ENCODE results near the gene SNX24. TPM values are rescaled to one million over a fixed set of nuclear protein-coding genes. Genes with fewer than 3 reads are reported as not detected.
"Not testable (repeated sequence)": the region's sequence is repeated elsewhere in the genome, so short reads cannot be mapped to it uniquely, and the experiment has no call there.

The SNX24 gene
- total RNA-seq, 4 donors from 2014 or later = 2.8 to 16.5 (median 11.3) TPM

- H3K27ac ChIP-seq = peak overlapping the region; percentile 42 to 55
- no peaks in the 10 kb centered on the region for H3K36me3 ChIP-seq
- no peaks in the 10 kb centered on the region for H3K27me3 ChIP-seq
- H3K4me1 ChIP-seq = no peaks in the 10 kb centered on the region
- intact Hi-C loops (cut with DNase I; ENCODE audit: low total_unique reads) = no loop called here
- DNase-seq = no peak
- H3K4me3 ChIP-seq = no peak overlapping the region
- no peak for TF ChIP-seq POLR2A (IDR thresholded peaks at IDR 0.05)
- TF ChIP-seq, protein P1, sequence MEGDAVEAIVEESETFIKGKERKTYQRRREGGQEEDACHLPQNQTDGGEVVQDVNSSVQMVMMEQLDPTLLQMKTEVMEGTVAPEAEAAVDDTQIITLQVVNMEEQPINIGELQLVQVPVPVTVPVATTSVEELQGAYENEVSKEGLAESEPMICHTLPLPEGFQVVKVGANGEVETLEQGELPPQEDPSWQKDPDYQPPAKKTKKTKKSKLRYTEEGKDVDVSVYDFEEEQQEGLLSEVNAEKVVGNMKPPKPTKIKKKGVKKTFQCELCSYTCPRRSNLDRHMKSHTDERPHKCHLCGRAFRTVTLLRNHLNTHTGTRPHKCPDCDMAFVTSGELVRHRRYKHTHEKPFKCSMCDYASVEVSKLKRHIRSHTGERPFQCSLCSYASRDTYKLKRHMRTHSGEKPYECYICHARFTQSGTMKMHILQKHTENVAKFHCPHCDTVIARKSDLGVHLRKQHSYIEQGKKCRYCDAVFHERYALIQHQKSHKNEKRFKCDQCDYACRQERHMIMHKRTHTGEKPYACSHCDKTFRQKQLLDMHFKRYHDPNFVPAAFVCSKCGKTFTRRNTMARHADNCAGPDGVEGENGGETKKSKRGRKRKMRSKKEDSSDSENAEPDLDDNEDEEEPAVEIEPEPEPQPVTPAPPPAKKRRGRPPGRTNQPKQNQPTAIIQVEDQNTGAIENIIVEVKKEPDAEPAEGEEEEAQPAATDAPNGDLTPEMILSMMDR (IDR thresholded peaks at IDR 0.05) = no peak
- H3K9me3 ChIP-seq = no peaks in the 10 kb centered on the region
Measured at GRCh38 chr5:122907276-122907675, 61.9 kb downstream of the SNX24 start.

DNA sequence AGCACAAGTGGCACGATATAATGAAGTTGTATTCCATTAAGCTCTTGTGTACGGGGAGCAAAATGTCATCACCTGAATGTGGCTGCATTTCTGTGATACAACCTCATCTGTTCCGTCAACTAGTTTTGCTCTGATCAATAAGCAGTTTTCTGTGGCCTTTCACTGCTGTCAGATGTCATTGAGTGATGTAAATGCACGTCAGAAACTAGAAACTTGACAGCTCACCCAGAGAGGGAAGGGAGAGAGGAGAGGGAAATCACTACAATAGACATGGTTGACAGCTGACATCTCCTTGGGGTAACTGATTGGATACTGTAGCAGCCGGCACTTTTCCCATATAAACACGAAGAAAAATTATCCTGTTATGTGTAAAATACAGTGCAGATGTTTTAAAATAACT, 62.7 kb downstream of the SNX24 start:
- H3K36me3 ChIP-seq = no peaks in the 10 kb centered on the region
- no peak for TF ChIP-seq POLR2A (IDR thresholded peaks at IDR 0.05)
- TF ChIP-seq, protein P1 (IDR thresholded peaks at IDR 0.05) = no peak
- H3K27ac ChIP-seq = peak overlapping the region in 1 of 2 donors; percentile 42
- no peak overlapping the region for H3K4me3 ChIP-seq
- DNase-seq = no peak
- H3K27me3 ChIP-seq = no peaks in the 10 kb centered on the region
- intact Hi-C loops (cut with DNase I; ENCODE audit: low total_unique reads) = no loop called here
- no peaks in the 10 kb centered on the region for H3K4me1 ChIP-seq
- H3K9me3 ChIP-seq = no peaks in the 10 kb centered on the region

DNA sequence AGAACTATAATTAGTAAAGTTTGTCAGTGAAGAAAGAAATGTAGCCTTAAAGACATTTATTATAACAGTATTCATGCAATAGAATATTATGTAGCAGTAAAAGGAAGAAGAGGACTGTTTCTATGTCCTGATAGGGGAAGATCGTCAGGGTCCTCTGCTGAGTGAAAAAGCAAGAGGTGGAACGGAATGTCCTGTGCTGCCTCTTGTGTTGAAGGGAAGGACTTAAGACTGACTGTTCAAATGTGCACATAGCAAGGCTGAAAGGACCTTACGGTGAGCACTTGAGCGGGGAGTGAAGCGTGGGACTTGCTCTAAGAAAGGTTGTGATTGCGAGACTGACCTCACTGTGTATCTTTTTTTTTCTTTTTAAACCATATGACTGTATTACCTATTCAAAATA, 63.2 kb downstream of the SNX24 start:
- TF ChIP-seq, protein P1 (IDR thresholded peaks at IDR 0.05) = no peak
- TF ChIP-seq POLR2A (IDR thresholded peaks at IDR 0.05) = no peak
- peak overlapping the region in 1 of 2 donors; percentile 8 for H3K27ac ChIP-seq
- intact Hi-C loops (cut with DNase I; ENCODE audit: low total_unique reads) = no loop called here

DNA sequence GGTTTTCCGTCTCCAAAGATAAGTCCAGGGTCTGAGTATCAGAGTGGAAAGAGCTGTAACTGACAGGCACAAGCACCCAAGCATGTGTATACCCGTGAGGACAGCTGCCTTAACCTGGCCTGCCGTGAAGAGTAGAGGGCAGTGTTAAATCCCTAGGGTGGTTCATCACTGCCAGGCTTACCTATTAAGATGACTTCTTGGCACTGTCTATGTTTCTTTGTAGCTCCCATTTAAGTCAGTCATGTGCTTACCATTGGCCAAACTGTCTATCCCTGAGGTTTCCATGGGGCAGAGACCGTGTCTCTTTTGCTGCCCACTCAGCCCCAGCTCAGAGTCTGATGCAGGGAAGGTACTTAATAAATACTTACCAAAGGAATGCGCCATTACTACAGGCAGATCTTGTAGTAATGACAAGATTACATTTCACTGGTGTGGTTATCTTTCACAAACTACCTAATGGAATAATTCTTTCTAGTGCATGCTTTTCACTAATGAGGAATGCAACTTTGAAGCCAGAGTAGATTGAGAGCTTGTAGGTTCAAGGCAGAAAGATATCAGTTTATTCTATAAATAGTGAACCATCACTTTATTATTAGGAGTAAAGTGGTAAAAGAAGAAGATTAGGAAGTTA, 64.2 kb downstream of the SNX24 start:
- intact Hi-C loops (cut with DNase I; ENCODE audit: low total_unique reads) = no loop called here
- TF ChIP-seq, protein P1 (IDR thresholded peaks at IDR 0.05) = no peak
- TF ChIP-seq POLR2A (IDR thresholded peaks at IDR 0.05) = no peak
- Histone ChIP-seq H3K4me3 (no peak overlapping the region), H3K36me3 (no peaks in the 10 kb centered on the region), H3K4me1 (no peaks in the 10 kb centered on the region), H3K9me3 (no peaks in the 10 kb centered on the region), H3K27me3 (no peaks in the 10 kb centered on the region), H3K27ac (peak overlapping the region in 1 of 2 donors; percentile 19)
- DNase-seq = no peak

More for the DNA sequence above, 63.2 kb downstream of the SNX24 start:
- no peak for DNase-seq
- H3K27me3 ChIP-seq = no peaks in the 10 kb centered on the region
- no peak overlapping the region for H3K4me3 ChIP-seq
- H3K4me1 ChIP-seq = no peaks in the 10 kb centered on the region
- no peaks in the 10 kb centered on the region for H3K36me3 ChIP-seq
- H3K9me3 ChIP-seq = no peaks in the 10 kb centered on the region

DNA sequence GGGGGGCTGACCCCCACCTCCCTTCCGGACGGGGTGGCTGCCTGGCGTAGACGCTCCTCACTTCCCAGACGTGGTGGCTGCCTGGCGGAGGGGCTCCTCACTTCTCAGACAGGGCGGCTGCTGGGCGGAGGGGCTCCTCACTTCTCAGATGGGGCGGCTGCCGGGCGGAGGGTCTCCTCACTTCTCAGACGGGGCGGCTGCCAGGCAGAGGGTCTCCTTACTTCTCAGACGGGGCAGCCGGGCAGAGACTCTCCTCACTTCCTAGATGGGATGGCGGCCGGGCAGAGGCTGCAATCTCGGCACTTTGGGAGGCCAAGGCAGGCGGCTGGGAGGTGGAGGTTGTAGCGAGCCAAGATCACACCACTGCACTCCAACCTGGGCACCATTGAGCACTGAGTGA, 68.0 kb downstream of the SNX24 start:
- intact Hi-C loops (cut with DNase I; ENCODE audit: low total_unique reads); DNase-seq; H3K27me3 ChIP-seq: not testable (repeated sequence)

More for the DNA sequence above, 68.0 kb downstream of the SNX24 start:
- not testable (repeated sequence) for H3K9me3 ChIP-seq, H3K4me3 ChIP-seq, H3K36me3 ChIP-seq, H3K4me1 ChIP-seq, H3K27ac ChIP-seq
